Right lobe of liver (tissue), 6 donors: ENCODE data around the gene SLC24A3. TPM values are rescaled to one million over a fixed set of nuclear protein-coding genes. Genes with fewer than 3 reads are reported as not detected.

Source experiments
- ATAC-seq, 4 donors: fragments of 200-7000 bp; cut with Tn5 transposase; one replicate each; pipeline ENCODE4 v1.9.1; 2020; ENCODE audit warnings: mild to moderate bottlenecking in 4 of 4, moderate library complexity in 4 of 4
- DNase-seq, 3 donors: peaks; one replicate each; pipeline ENCODE4 v3.0.0-alpha.2; 2020
- H3K27ac ChIP-seq, 3 donors: fragments of 200-600 bp; one replicate each; pipeline ENCODE4 v1.8.0; 2022
- H3K27me3 ChIP-seq, 2 donors: fragments of 200-600 bp; one replicate each; pipeline ENCODE4 v1.8.0; 2022
- H3K36me3 ChIP-seq, 4 donors: fragments of 200-600 bp; sonication (generic) in 1 of 4; one replicate each; pipeline versions ENCODE4 v1.5.1 to v1.8.0; 2017 to 2022; ENCODE audit warnings: control low read depth in 1 of 4
- H3K4me1 ChIP-seq, 4 donors: fragments of 200-600 bp; sonication (generic) in 1 of 4; one replicate each; pipeline versions ENCODE4 v1.5.1 to v1.8.0; 2017 to 2022; ENCODE audit warnings: control low read depth in 1 of 4
- H3K4me3 ChIP-seq, 3 donors: fragments of 200-600 bp; one replicate each; pipeline ENCODE4 v1.8.0; 2022
- H3K9me3 ChIP-seq, 4 donors: fragments of 200-600 bp; sonication (generic) in 1 of 4; one replicate each; pipeline versions ENCODE4 v1.5.1 to v1.8.0; 2017 to 2022; ENCODE audit warnings: control low read depth in 1 of 4
- POLR2A ChIP-seq: fragments of 450-650 bp; IDR thresholded peaks from one replicate; pipeline ENCODE4 v1.6.1; 2017; ENCODE audit warnings: antibody characterized with exemption, mild to moderate bottlenecking
- WGBS: methylation state at CpG from one replicate; pipeline ENCODE4 v1.1.6; 2018; ENCODE audit warnings: low coverage, low lambda C conversion rate; ENCODE audit not compliant: insufficient coverage; ENCODE audit errors: missing lambda C conversion rate; 5-methylcytosine and 5-hydroxymethylcytosine counted together
- intact Hi-C, 2 donors: fragments of 100-400 bp; cut with DNase I; formaldehyde crosslinking; loops; one replicate each; pipeline versions ENCODE4 v1.11.2 to v1.14.1; 2022
- total RNA-seq, 6 experiments: library from RNA; depleted of rRNA in 2 of 6; stranded (reverse); fragments of >200 nt in 2 of 6; fragmentation: NEBNext Ultra II Directional in 3 of 6; extraction: Animal tissue kit (Norgen Biotek cat#: 25700) in 3 of 6; gene quantifications; one replicate each; pipeline versions ENCODE4 v1.1.0 to v1.2.4, GENCODE V29; 2016 to 2023
- TF ChIP-seq, protein P1 (sequence below), 4 donors: fragments of 200-600 bp in 3 of 4; fragments of 450-650 bp in 1 of 4; IDR thresholded peaks; one replicate each; pipeline versions ENCODE4 v1.5.1 to v1.8.0; 2016 to 2022; ENCODE audit warnings: antibody characterized with exemption in 4 of 4, mild to moderate bottlenecking in 2 of 4
- donor health status: DM: no; HTN: yes; CAD: no.
- donor health status: DM: no; HTN: no; CAD: no.
- donor health status: DM: no; HTN: no; CAD: no.
- donor health status: DM: no; HTN: yes; CAD: no.
- donor health status: DM: no; HTN: yes; CAD: no.

SLC24A3 gene
- total RNA-seq, 6 experiments from 2014 or later = 0.06 to 0.49 (median 0.27) TPM

DNA sequence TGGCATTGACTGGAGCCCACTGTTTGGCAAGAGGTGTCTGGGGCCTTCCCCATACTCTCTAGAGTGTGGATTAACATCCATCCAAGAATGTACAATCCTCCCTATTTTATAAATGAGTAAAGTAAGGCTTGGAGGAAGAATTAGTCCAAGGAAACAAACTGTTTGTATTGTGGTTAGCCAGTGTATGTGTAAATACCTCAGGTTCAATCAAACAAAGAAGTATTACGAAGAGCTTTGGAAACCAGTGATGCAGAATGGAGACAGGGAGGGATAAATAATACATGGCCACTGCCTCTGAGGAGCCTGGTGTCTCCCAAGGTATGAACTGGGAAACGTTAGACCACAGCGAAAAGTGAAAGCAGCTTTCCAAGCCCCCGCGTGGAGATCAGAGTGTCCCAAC, 319.0 kb downstream of the SLC24A3 start:
- intact Hi-C loops = no loop called here
- Histone ChIP-seq H3K4me3 (no peak overlapping the region), H3K36me3 (no peaks in the 10 kb centered on the region), H3K27ac (no peak overlapping the region), H3K4me1 (no peaks in the 10 kb centered on the region), H3K27me3 (no peaks in the 10 kb centered on the region), H3K9me3 (no peaks in the 10 kb centered on the region)
- ATAC-seq (no peak), DNase-seq (no peak)
- 83% methylated on average over 5 of the region's 5 CpGs for WGBS
- TF ChIP-seq, protein P1, sequence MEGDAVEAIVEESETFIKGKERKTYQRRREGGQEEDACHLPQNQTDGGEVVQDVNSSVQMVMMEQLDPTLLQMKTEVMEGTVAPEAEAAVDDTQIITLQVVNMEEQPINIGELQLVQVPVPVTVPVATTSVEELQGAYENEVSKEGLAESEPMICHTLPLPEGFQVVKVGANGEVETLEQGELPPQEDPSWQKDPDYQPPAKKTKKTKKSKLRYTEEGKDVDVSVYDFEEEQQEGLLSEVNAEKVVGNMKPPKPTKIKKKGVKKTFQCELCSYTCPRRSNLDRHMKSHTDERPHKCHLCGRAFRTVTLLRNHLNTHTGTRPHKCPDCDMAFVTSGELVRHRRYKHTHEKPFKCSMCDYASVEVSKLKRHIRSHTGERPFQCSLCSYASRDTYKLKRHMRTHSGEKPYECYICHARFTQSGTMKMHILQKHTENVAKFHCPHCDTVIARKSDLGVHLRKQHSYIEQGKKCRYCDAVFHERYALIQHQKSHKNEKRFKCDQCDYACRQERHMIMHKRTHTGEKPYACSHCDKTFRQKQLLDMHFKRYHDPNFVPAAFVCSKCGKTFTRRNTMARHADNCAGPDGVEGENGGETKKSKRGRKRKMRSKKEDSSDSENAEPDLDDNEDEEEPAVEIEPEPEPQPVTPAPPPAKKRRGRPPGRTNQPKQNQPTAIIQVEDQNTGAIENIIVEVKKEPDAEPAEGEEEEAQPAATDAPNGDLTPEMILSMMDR (IDR thresholded peaks at IDR 0.05) = no peak
- TF ChIP-seq POLR2A = no peak

DNA sequence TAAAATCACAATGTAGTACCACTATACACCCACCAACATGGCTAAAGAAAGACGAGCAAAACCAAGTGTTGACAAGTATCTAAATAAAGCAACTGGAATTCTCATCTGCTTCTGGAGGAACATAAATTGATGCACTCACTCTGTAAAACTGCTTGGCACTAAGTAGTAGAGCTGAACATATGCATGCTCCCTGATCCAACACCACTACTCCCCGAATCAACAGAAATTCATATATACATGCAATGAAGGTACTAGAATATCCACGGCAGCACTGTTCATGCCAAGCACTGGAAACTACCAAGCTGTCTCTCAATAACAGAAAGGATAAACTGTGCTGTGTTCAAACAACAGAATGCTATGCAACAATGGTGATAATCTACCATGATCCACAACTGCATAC, 326.1 kb downstream of the SLC24A3 start:
- no peaks in the 10 kb centered on the region for H3K36me3 ChIP-seq
- H3K4me1 ChIP-seq = no peaks in the 10 kb centered on the region
- no peaks in the 10 kb centered on the region for H3K27me3 ChIP-seq
- no peak for DNase-seq
- H3K27ac ChIP-seq = no peak overlapping the region
- H3K9me3 ChIP-seq = no peaks in the 10 kb centered on the region
- no peak for ATAC-seq
- 77% methylated on average over 3 of the region's 3 CpGs for WGBS
- H3K4me3 ChIP-seq = no peak overlapping the region
- intact Hi-C loops = no loop called here
- TF ChIP-seq POLR2A = no peak
- TF ChIP-seq, protein P1 (IDR thresholded peaks at IDR 0.05) = no peak

DNA sequence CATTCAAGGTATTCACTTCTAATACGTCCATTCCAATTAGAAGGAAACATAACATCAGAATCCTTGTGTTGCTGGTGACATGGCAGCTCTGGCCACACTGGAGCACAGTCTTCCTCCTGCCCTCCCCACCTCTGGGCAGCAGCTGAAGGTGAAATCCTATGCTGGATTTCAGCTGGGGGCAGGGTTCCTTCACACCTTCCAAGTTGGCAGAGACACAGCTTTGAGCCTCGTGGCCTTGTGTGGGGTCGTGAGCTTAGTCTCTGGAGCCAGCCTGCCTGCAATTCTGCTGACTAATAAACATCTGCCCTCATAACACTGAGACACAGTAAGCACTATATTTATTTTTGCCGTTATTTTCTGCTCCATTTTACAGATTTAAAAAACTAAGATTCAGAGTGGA, 326.7 kb downstream of the SLC24A3 start:
- Histone ChIP-seq H3K4me1 (no peaks in the 10 kb centered on the region), H3K4me3 (no peak overlapping the region), H3K27ac (no peak overlapping the region), H3K9me3 (no peaks in the 10 kb centered on the region), H3K36me3 (no peaks in the 10 kb centered on the region), H3K27me3 (no peaks in the 10 kb centered on the region)
- ATAC-seq (no peak), DNase-seq (no peak)
- TF ChIP-seq POLR2A = no peak
- TF ChIP-seq, protein P1 (IDR thresholded peaks at IDR 0.05) = no peak
- intact Hi-C loops = no loop called here
- WGBS = 25% methylated on average over 2 of the region's 4 CpGs

DNA sequence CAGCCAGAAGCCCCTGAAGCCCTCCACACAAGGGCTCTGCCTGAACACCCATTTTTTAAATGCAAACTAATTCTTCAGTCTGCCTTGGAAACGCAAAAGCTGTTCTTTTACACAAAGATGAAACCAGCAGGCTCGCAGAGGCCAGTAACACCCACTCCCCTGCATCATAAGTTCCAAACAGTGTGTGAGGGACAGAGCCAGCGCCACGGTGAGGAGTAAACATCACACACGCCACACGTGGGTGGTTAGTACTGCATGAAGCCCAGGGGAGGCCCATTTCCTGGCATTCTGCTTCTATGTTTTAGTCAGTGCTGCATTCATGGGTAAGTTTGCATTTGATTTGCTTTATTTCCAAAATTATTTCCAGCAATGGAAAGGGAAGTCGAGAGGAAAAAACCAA, 327.9 kb downstream of the SLC24A3 start:
- WGBS = 23% methylated on average over 7 of the region's 7 CpGs
- Histone ChIP-seq H3K4me1 (no peaks in the 10 kb centered on the region), H3K36me3 (no peaks in the 10 kb centered on the region), H3K4me3 (no peak overlapping the region), H3K9me3 (no peaks in the 10 kb centered on the region), H3K27me3 (no peaks in the 10 kb centered on the region), H3K27ac (no peak overlapping the region)
- intact Hi-C loops = no loop called here
- ATAC-seq (no peak), DNase-seq (no peak)
- TF ChIP-seq, protein P1 (IDR thresholded peaks at IDR 0.05) = no peak
- TF ChIP-seq POLR2A = no peak

DNA sequence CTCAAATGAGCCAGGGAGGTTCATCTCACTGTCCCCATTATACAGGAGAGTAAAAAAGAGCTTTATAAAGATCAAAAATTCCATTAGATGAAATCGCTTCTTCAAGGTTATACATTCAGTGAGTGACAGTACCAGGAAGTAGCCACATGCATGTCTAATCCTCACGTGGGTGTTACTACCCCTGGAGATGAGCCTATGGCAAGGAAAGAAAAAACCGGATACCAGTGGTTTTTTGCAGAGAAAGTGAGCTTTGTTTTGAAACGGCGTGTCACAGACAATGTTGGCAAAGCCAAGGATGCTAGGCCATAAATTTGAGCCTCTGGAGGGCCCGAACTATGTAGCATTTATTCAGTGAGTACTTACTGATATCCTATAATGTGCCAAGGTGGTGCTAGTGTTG, 330.7 kb downstream of the SLC24A3 start:
- 56% methylated on average over 5 of the region's 6 CpGs for WGBS
- H3K36me3 ChIP-seq = no peaks in the 10 kb centered on the region
- H3K4me1 ChIP-seq = no peaks in the 10 kb centered on the region

More for the DNA sequence above, 330.7 kb downstream of the SLC24A3 start:
- TF ChIP-seq POLR2A = no peak
- TF ChIP-seq, protein P1 (IDR thresholded peaks at IDR 0.05) = no peak
- Histone ChIP-seq H3K27ac (no peak overlapping the region), H3K9me3 (no peaks in the 10 kb centered on the region), H3K4me3 (no peak overlapping the region), H3K27me3 (no peaks in the 10 kb centered on the region)
- ATAC-seq (no peak), DNase-seq (no peak)
- intact Hi-C loops = no loop called here
